HG03095 (cell line): ENCODE measurements around the gene KRT39.
"Not testable (repeated sequence)": the region's sequence is repeated elsewhere in the genome, so short reads cannot be mapped to it uniquely, and the experiment has no call there.

ENCODE experiments used
- ATAC-seq: cut with Tn5 transposase; IDR thresholded peaks from one replicate; pipeline ENCODE4 v1.9.1; 2021; ENCODE audit warnings: moderate library complexity; ENCODE audit not compliant: unreplicated experiment

KRT39 gene

DNA sequence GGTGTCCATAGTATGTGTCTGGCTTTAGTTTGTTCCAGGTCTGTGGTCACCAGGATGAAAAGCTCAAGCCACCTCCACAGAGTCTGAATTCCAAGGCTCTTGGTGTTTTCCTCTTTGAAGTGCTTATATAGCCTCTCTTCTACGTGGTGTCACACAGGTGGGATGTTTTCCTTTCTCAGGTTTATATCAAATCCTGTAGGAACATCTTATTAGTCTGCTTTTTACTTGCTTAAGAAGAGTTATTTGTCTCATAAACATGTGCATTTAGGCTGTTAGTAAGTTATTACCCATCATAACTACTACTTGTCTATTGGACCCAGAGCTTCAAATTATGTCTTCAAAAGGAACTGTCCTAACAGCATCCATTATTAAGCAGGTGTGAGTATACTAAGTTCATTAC, at the start of gene KRT39:
Gene KRT39, minus strand, starts transcription at position 101 of the 400 bp plus-strand sequence. Its CDS starts 92 bp downstream, at position 9.
- ATAC-seq = no peak

DNA sequence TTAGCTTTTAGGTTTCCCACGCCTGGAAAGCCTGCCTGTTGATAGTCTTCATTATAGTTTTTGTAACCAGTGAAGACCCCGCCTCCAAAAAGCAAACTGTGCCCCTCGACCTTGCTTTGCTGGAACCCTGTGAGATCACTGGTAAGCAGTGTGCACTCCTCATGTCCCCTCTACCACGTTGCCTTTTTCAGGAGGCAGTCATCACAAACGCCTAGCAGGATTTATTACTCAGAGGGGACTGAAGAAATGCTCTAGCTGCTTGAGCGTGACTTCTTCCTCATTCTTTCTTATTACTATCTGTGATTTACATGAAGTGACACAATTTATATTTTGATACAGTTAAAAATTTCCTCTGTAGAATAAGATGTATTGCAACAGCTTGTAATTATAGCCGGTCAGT, 48.7 kb upstream of the KRT39 start:
- ATAC-seq = no peak

DNA sequence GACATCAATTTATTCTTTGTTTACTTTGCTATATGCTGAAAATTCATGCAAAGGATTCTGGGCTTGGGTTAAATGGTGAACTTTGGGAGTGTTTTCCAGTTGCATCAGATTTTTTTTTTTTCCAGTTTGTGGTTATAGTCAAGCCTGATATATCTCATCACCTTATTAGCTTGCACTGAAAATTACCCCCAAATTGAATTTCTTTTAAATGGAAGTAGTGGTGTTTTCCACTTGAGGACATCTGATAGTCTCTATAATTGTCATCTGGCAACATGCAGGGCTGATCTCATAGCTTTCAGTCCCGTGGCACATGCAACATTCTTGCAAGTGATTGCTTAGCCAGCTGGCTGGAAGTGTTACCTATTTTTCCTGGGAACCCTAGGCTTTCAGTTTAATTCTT, 46.9 kb upstream of the KRT39 start:
- ATAC-seq = no peak

- no peak for ATAC-seq
These were observed 46.4 kb upstream of the KRT39 start for GRCh38 chr17:41013181-41013580.

DNA sequence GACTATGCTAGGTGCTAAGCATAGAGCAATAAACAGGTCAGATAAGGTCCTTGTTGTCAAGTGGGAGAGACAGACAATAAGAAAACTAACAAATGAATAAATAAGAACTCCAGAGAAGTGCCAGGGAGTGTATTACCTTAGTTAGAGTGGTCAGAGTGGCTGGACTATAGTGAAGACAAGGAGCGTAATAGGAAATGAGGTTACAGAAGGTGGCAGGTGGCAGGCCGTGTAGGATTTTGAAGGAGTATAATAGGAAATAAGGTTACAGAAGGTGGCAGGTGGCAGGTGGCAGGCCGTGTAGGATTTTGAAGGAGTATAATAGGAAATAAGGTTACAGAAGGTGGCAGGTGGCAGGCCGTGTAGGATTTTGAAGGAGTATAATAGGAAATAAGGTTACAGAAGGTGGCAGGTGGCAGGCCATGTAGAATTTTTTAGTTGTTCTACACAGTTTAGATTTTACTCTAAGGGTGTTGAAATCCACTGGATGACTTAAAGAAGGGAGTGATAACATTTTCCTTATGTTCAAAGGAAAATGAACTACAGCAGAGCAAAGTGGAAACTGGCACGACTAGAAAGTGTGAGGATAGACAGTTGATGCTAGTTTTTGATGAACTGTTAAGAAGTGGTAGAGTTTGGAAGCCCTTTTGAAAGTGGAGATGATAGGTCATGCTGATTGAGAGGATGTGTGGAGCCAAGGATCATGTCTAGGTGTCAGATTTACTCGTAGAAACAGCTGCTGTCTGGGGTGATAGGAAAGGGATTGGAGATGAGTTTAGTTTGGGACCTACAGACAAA, 45.8 kb upstream of the KRT39 start:
- ATAC-seq = no peak

DNA sequence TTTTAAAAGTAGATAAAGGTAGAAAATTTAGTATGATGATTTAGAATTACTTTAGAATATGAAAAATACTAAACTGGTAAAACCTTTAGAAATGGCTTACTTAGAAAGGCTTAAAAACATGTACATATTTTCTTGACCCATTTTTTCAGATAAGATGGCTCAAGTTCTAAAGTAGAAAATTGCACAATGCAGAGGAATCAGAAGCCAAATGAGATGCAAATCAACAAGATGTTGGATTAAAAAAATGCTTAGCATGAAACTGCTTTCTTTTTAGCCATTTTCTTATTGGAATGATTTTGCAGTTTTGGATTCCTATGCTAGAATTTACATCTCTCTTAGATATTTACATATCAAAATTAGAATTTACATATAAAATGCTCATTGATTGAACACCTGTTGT, 43.7 kb upstream of the KRT39 start:
- ATAC-seq = no peak

DNA sequence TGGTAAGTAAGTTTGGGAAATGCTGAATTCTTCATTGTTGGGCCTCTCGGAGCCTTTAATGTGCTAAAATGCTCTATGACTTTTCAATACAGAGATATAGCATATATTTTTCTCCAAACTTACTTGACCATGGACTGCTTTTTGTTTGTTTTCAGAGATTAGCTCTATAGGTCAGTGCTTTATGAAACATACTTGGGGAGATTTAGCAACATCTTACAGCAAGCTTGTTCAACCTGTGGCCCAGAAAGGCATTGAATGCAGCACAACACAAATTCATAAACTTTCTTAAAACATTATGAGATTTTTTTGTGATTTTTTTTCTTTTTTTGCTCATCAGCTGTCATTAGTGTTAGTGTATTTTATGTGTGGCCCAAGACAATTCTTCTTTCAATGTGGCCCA, 43.2 kb upstream of the KRT39 start:
- no peak for ATAC-seq

- ATAC-seq = no peak
These were observed 42.6 kb upstream of the KRT39 start for GRCh38 chr17:41009301-41009760.

GRCh38 chr17:41008811-41009210, 42.1 kb upstream of the KRT39 start, which contains the start of gene KRTAP3-1:
TSS of gene KRTAP3-1 (minus strand) at chr17:41009128. CDS start at chr17:41009074, 54 bp downstream.
- ATAC-seq = no peak

DNA sequence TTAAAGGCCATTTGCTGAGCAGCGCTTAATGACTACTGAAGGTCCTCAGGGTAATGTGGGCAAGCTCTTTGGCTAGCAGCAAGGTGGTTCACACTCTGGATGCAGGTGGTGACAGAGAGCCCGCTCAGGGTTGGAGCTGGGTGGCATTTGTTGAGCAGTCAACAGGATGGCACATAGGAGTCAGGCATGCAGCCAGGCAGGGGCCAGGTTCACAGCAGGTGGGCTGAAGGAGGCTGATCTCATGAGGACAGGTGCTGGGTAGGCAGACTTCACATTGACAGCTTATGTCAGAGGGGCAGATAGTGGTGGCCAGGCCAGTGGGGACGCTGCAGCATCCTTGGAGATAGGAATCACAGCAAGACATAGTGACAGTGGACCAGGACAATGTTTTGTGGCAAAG, 37.6 kb upstream of the KRT39 start:
- no peak for ATAC-seq

DNA sequence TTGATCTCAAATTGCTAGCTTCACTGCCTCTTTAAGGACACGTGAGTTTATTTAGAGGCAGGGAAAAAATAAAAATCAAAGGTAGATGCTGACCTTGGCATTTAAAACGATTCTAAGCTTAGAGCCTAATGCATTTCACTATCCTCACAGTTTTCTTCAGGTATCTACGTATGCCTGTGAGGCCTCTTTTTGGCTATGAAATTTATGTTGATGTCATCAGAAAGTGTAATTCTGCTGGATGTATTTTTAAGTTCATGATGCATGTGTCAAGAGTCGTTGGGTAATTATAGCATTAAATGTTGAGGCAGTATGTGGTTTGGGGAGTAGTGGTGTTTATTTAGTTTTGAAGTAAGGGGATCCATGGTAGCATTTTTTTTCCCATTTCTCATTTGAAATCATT, 37.2 kb upstream of the KRT39 start:
- ATAC-seq = no peak

DNA sequence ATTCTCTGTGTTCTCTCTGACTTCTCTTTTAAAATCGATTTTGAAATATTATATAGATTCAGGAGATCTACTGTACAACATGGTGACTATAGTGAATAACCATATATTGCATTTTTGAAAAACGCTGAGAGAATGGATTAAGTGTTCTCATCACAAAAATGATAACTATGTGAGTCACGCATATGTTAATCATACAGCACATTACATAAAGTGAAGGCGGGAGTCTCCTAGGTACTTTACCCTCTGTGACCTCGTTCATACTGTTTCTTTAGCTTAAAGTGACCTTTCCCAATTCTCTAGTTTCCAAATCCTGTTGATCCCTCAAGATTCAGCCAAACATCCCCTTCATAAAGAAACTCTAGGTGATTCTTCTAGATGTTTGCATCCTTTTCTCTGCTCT, 36.1 kb upstream of the KRT39 start:
- no peak for ATAC-seq

DNA sequence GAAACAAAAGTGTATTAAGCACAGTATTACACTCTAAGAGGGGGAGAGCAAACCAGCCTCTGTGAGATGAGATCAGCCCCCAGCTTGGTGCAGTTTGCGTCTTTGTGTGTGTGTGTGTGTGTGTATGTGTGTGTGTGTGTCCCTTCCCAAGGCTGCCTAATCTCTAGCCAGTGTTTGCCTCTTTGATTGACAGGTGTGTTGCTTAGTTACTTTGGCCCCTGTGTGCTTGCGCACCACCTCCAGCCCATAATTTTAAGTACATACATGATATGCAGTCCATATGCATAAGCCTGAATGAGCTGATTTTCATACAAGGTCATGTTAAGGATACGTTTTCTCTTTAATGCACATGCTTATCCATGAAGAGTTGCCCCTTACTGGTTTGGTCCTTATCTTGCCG, 35.0 kb upstream of the KRT39 start:
- no peak for ATAC-seq

GRCh38 chr17:40999563-40999962, 32.8 kb upstream of the KRT39 start, which contains the start of gene KRTAP3-2:
TSS of gene KRTAP3-2 (minus strand) at chr17:40999906. CDS start at chr17:40999853, 53 bp downstream.
- ATAC-seq = not testable (repeated sequence)

GRCh38 chr17:40997361-40997760, 30.6 kb upstream of the KRT39 start:
- ATAC-seq = no peak

GRCh38 chr17:40996829-40997228, 30.1 kb upstream of the KRT39 start:
- no peak for ATAC-seq

- ATAC-seq = no peak
These were observed 28.4 kb upstream of the KRT39 start for GRCh38 chr17:40995116-40995515.

- no peak for ATAC-seq
These were observed 27.1 kb upstream of the KRT39 start, which contains the start of gene KRTAP3-3 for GRCh38 chr17:40993839-40994238. TSS of gene KRTAP3-3 (minus strand) at chr17:40994164. CDS start at chr17:40994097, 67 bp downstream.

DNA sequence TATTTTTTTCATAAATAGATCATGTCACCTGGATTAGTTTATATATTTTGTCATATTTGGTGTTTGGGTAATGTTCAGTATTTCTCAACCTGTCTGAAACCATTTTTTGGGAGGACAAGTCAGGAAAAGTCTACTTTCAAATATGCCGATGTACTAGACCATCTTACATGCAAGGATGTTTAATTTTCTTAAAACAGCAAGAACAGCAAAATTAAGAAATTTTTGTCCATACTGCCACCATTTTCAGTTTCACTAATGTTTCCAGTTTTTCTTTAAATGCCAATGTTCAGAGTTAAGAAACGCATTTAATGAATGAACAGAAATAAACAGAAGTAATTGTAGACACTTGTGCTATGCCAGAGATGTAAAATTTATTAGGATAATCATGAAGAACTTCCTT, 26.3 kb upstream of the KRT39 start:
- no peak for ATAC-seq

DNA sequence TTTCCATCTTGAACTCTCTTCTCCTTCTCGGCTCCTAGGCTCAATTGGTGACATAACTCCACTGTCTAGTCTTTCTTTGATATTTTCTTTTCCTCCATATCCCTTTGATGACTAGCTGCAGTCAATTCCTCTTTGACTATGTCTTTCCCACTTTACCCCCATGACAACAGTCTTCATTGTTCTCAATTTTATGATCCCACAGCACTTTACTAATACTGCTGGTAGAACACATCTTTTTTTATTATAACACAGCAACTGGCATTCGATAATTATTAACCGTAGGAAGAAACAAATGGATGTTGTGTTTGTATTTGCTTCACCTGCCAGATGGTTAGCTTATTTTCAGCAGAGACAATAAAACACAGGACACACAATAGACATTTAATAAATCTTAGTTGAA, 25.9 kb upstream of the KRT39 start:
- no peak for ATAC-seq

DNA sequence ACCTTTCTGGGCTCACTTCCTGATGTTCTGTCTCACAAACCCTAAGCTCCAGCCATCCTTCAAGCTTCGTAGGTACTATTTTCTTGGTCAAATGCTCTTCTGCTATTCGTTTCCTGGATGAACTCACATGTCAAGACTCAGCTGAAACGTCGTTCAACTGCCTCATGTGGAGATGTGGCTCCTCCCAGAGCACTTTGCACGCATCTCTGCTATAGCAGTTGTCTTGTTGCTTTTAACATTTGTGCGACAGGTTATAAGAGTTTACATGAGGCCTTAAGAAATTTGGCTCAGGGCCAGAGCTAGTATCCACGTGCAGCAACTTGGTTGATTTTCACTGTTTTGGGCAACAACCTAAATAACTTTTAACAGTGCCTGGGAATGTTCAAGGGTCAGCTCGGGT, 20.2 kb upstream of the KRT39 start:
- ATAC-seq = no peak

- no peak for ATAC-seq
These were observed 17.5 kb upstream of the KRT39 start, which contains the start of gene KRT40 for GRCh38 chr17:40984226-40984625. TSS of gene KRT40 (minus strand) at chr17:40984326. CDS start at chr17:40984273, 53 bp downstream.
